GM18870 (cell line): ENCODE results near the gene IFITM5.
"Not testable (repeated sequence)": the region's sequence is repeated elsewhere in the genome, so short reads cannot be mapped to it uniquely, and the experiment has no call there.

Experiments used
- ATAC-seq: cut with Tn5 transposase; IDR thresholded peaks from one replicate; pipeline ENCODE4 v1.9.1; 2021; ENCODE audit warnings: moderate library complexity; ENCODE audit not compliant: unreplicated experiment

IFITM5 gene

GRCh38 chr11:328516-329100, 29.3 kb upstream of the IFITM5 start:
- not testable (repeated sequence) for ATAC-seq

GRCh38 chr11:328012-328411, 28.7 kb upstream of the IFITM5 start:
- ATAC-seq, result no peak

- no peak for ATAC-seq
Observed at GRCh38 chr11:327581-327923, 28.2 kb upstream of the IFITM5 start.

- no peak for ATAC-seq
Observed at GRCh38 chr11:326842-327580, 27.7 kb upstream of the IFITM5 start.

GRCh38 chr11:326592-326841, 27.2 kb upstream of the IFITM5 start:
- ATAC-seq, result no peak

GRCh38 chr11:325796-326591, 26.7 kb upstream of the IFITM5 start:
- no peak for ATAC-seq

- ATAC-seq, result not testable (repeated sequence)
Observed at GRCh38 chr11:324593-325517, 25.5 kb upstream of the IFITM5 start.

- no peak for ATAC-seq
Observed at GRCh38 chr11:324156-324555, 24.8 kb upstream of the IFITM5 start.

GRCh38 chr11:319888-320273, 20.6 kb upstream of the IFITM5 start:
- ATAC-seq, result not testable (repeated sequence)

- ATAC-seq, result not testable (repeated sequence)
Observed at GRCh38 chr11:319121-319887, 20.0 kb upstream of the IFITM5 start.

GRCh38 chr11:318405-319120, 19.2 kb upstream of the IFITM5 start:
- ATAC-seq, result not testable (repeated sequence)

GRCh38 chr11:317668-318404, 18.5 kb upstream of the IFITM5 start:
- ATAC-seq, result not testable (repeated sequence)

GRCh38 chr11:316891-317301, 17.6 kb upstream of the IFITM5 start:
- ATAC-seq, result no peak

GRCh38 chr11:316031-316701, 16.8 kb upstream of the IFITM5 start:
- no peak for ATAC-seq

- ATAC-seq, result no peak
Observed at GRCh38 chr11:315516-315994, 16.2 kb upstream of the IFITM5 start.

GRCh38 chr11:315051-315481, 15.7 kb upstream of the IFITM5 start:
- ATAC-seq, result no peak

GRCh38 chr11:314554-314875, 15.2 kb upstream of the IFITM5 start:
- not testable (repeated sequence) for ATAC-seq

- peak; percentile 41 for ATAC-seq
Observed at GRCh38 chr11:313787-314553, 14.6 kb upstream of the IFITM5 start, which contains the start of gene IFITM1. Gene IFITM1 (plus strand): TSS chr11:314040. CDS start chr11:314171, 131 bp downstream.
